ENCODE results near the gene CHD6.

CHD6 gene

DNA sequence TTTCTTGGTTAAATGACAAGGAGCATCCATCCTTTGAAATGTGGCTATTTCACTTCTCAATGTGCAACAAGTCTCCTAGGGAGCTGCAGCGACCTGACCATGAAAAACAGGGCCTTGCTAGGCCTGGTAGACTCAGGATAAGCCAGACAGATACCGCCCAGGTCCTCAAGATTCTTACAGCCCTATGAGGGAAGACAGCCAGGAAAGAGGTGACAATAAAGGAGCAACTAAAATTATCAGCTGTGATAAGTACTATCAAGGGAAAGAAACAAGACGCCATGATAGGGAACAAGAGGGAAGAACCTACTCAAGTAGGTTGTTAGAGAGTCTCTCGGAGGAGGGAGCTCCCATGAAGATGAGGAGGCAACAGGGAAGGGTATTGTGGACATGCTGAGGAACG lies 200.1 kb downstream of the CHD6 start:
- no peak for DNase-seq

DNA sequence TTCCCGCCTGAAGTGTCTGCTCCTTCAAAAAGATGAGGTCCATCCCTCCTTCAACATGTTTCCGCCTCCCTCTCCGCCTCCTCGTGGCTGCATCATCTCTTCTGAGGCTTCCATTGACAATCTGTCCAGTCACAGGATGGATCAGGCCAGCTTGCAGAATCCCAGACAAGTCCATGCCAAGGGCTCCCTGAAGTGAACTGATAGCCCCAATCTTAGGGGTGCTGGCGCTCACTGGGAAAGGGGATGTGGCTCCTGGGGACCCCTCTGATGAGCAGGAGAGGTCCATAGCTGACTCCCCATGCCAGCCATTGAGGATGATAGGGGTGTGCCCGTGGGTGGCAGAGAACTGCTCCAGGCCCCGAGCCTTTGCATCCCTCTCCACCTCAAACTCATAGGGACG lies 203.0 kb downstream of the CHD6 start:
- no peak for DNase-seq

DNA sequence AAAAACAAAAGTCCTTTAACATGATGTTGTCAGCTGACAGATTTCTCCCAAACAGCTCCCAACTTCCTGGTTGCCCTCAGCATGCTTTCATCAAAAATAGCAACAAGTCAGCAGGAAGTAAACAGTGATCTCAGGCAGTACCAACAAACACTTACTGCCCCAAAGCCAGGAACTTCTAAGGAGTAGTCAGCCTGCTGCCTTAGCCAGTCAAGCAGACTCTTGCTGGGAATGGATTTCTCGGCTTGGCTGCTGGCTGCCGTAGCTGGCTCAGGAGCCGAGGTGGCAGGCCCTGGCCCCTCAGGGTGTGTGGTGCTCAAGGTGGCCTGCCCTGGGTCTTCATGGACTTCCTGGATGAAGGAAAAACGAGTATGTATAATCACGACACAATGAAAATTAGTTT lies 205.0 kb downstream of the CHD6 start:
- DNase-seq, result no peak

DNA sequence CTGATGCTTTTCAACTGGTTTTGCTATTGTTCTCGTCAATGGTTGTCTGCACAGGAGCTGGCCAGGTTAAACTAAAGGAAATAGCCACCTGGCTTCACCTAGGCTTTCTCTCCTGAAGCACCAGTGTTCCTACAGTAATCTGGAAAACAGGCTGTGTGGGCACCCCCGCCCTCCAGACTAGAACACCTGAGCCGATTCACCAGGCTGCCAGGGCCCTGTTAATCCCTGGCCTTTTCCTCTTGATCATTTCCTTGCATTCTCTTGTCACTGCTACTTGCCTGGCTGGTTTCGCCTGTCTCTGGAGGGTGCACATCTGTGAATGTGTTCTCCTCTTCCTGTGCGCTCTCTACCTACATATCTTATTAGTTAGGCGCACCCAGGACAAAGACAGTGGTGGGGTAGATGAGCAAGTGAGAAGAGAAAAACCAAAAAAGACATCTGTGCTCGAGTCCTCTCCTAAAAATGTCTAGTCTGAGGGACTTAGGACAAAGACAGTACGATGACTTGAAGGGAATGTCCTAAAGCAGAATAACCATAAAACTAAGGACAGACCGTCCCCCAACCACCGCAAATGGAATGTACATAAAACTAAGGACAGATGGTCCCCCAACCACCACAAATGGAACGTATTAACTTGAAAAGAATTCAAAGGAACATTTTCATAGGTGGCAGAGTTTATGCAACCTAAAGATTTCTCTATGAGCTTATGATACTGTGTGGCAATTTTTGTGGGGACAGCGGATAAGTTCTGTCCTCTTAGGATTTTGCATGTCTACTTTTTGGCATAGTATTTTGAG lies 205.7 kb downstream of the CHD6 start:
- DNase-seq, result no peak

DNA sequence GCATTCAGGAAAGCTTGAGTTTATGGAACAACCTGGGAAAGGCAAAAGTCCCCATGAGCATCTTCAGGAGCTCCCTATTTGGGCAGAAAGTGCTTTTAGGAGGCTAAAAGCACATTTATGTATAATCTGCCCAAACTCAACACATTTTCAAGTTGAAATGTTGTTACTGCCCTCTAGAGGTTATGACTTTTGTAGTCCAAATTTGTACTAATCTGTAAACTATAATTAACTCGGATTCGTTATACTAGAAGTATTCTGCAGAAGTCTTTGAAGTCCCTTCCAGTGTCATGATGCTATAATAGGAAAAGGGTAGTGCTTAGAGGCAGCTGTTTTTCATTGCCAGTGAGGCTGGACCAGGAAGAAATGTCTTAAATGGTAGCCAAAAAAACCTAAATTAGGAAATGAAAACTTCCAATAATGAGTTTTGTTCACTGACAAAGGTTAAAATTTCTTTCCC lies 206.8 kb downstream of the CHD6 start:
- no peak for DNase-seq

DNA sequence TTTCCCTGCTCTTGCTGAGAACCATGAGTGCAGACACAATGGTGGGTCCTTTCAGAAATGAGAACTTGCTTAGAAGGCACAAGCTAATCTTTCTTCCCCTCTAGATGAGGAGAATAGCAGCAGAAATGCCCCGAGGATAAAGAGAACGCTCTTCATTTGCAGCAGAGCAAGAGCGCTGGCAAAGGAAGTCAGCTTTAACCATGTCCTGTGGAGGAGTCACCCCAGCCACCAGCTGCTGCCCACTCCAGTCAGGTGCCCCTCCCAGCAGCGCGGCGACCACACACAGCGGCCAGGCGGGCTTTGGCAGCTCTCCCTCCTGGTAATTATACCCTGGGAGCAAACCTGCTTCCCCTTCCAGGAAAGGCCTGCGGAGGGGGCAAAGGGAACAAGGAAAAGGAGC lies 209.2 kb downstream of the CHD6 start:
- no peak for DNase-seq

DNA sequence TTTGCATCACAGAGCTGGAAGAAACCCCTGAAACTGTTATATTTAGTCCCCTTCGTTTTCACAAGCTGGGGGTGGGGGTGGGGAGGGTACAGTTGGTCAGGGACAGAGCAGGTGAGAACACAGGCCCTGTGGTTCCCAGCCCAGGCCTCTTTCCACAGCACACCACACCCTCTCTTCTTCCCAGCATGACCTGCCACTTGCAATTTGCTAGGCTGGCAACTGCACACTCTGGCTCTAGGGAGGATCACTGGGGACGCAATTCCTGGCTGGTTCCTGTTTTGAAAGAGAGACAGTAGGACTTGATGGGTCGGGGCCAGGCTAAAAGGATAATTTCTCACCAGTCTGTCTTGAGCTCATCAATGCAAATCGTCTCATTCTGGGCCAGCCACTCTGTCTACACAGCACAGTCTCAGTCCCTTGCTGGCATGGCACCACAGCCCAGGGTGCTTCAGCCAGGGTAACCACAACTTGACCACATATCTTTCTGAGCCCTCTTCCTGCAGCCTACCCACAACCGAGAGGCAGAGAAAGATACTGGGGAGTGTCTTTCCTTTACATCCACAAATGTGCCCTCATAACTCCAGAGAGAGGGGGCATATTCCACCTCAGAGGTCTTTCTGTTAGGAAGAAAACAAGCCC lies 209.9 kb downstream of the CHD6 start:
- no peak for DNase-seq

DNA sequence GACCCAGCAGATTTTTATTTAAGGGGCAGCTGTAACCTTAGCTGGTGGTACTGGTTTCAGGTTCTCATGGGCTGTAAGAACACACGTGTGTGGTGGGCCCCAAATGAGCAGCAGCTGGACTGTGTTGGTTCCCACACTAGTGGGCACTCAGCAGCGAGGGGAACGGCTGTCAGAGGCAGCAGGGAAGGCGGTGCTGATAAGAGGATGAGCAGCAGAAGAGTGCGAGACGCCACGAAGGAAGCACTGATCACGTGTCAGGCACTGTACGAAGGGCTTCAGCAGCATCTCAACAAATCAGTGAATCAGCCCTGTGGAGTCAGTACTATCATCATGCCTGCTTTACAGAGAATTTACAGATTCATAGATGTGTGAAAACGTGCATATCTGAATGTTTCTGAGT lies 210.6 kb downstream of the CHD6 start:
- no peak for DNase-seq

DNA sequence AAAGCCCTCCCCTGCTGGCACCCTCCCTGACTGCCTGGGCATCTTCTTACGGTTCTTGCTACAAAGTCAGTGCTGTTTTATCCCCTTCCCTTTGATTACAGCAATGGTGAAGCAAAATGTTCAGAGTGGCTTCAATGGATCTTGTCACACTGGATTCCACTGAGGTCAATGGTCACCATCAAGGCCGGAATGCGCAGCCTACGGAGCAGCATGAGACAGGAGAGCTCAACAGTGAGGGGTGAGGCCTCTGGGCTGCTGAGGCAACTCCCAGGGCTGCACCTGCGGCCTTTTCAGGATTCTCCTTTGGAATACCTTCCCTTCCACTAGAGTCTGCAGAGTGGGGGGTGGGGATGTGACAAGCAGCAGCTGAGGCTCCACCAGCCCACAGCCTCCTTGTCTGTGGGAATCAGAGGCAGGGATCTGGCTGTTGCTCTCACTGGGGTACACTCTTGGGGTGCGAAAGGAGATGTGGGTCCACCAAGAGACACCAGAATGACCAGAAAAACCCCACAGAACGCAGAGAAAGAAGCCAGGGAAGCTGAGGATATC lies 211.2 kb downstream of the CHD6 start:
- no peak for DNase-seq

DNA sequence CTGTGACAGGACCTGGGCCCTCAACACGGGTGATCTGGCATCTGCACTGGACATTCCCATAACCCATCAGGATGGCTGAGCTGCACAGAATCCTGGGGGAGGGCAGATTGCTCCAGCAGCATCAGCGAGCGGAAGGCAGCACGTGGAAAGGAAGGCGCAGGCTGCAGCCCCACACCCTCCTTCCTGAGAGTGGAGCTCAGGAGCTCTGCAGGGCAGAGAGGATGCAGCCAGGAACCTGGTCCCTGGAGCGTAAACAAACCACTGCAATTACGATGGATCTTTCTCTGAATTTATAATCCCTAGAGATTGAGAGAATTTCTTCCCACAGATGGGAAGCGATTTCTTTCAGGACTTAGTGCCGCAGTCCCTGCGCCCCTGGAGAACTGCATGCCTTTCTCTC lies 211.8 kb downstream of the CHD6 start:
- DNase-seq, result no peak

DNA sequence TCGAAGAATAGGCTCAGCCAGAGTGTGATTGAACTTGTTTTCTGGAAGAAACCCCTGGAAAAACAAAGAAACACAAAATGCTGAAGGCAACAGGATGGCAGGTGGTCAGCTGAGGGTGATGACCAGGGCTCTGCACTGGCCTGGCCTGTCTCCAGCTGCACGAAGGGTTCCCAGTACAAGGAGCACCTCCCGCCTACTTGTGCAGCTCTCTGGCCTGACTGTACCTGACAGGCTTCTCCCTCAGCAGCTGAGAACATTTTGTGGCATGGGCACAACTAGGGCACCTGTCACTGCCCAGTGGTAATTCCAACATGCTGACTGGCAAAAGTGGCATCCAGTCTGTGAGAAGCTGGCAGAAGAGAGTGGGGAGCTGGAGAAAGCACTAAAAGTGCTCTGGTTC lies 212.7 kb downstream of the CHD6 start:
- DNase-seq, result no peak

DNA sequence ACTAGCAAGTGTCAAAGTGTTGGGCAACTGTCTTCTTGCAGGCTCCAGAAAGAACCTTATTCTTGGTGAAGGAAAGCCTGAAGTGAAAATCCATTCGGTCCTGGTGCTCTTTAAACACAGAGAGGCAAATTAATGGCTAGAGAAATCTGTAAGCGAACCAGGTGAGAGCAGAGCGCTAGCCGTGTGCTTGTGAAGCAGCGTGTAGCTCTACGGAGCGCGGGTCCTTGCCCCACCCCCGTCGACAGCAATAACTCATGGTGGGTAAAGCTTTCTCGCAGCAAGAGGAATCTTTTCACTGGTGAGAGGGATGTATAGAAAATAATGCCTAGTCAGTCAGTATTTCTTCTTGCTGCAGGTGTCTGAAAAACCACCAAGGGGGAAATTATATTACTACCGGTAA lies 214.6 kb downstream of the CHD6 start:
- DNase-seq, result no peak

DNA sequence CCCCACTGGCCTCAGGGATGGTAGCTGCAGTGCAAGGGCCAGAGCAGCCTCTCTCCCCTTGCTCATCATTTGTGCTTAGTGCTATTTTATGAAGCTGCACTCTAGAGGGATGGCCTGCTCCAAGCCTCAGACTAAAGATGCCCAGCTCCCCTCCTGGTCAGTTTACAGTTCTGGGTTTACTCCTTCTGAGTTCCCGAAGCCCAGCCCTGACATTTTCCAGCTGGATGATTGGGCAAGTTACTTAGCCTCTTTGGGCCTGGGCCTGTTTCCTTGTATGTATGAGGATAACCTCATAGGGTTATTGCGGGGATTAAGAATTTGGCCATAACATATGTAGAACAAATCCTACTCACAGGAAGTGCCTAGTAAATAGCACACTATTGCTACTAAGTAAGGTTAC lies 219.8 kb downstream of the CHD6 start:
- DNase-seq, result no peak

DNA sequence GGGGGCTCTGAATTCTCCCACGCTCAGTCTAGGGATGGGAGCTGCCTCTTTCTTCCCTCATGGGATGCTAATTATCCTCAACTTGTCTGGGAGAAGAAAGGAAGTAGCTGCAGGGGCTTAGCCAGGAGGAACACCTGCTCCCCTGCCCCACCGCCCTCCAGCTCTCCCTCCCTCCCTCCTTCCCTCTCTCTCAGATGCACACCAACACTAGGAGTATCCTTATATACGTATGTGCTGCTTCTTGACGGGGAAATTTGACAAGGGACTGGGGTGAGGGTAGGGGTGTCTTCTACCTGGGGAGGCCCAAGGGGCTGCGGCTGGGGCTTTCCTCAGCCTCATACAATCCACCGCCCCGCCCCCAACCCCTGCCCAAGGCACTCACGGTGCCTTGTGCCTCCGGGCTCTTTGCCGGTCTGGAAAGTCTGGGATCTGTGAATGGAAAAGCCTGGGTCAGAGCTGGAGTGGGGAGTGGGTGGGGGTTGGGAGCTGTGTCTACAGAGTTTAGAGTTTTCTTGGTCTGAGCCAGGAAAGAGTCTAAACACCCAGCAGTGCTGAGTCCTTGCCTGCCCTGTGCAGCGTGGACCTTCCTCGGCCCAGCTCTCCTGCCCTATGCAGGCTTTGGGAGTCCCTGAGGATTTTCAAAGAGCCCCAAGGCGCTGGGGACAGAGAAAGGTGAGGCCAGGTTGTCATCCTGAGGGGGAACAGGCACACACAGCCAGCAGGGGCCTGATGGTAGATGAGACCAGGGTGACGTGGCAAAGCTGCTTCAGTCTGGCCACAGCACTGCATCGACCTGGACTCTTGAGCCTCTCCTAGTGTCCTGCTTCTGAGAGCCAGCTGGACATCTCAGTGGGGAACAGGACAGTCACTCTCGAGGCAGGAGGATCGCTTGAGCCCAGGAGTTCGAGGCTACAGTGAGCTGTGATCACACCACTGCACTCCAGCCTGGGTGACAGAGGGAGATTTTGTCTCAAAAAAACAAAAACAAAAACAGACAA lies 222.2 kb downstream of the CHD6 start:
- no peak for DNase-seq

DNA sequence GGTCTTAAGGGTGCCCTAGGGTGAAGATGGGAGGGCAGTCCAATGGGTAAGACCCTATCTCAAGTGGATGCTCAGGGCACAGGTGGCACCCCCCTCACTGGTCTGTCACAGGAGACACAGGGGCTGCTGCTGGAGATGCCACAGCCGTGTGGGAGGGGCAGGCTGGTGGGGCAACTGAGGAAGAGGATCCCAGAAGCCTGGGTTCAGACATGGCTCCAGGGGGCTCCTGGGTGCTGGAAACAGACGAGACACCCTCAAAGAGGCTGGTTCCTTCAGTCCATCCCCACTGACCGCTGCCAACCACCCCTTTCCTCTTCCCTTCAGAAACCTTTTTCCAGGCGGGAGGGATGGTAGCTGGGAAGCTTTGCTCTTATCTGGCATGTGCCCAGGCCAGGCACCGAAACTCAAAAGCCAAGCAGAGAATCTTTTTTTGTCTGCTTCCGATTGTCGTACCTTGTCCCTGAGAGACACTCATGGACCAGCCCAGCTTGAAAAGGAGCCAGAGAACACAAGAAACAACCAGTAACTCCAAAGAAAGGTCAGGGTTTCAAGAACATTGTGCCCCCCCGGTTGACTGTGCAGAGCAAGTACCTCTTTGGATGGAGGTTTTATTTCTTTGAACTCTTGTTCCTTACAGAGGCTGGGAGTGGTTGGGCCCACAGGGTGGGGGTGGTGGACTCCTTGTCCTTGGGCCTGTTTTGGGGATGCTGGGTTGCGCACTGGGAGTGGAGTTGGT lies 223.1 kb downstream of the CHD6 start:
- DNase-seq, result no peak

DNA sequence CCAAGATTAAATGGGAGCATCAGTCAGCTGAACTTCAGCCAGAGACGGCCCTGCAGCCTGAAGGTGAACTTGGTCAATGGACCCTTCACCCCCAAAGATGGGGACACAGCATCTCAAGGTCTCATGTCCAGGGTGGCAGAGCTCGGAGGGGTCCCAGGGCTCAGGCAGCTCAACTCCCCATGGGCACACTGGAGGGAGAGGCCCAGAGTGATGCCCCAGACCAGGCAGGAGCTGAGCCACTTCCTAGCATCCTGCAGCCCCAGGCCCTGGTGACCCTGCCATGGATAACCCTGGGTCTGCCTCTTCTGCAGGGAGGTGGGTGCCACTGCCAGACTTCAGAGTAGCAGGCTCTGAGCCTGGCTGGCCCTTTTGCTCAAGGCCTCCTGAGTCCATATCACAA lies 224.1 kb downstream of the CHD6 start:
- DNase-seq, result no peak

DNA sequence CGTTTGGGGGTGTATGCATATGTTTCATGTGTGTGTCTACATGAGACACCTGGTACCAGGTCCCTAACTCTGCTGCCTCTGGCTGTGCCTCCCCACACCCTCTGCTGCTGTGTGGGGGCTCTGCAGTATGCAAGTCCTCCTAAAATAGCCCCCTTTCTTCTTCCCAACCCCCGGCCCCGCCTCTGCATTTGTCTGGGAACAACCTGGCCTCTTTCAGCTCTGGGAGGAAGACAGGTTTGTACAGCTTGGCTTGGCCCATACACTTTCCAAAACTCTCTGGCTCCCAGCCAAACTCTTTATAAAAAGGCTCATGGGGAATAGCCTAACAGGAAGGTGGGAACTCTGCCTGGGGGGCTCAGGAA lies 224.5 kb downstream of the CHD6 start:
- DNase-seq, result no peak

DNA sequence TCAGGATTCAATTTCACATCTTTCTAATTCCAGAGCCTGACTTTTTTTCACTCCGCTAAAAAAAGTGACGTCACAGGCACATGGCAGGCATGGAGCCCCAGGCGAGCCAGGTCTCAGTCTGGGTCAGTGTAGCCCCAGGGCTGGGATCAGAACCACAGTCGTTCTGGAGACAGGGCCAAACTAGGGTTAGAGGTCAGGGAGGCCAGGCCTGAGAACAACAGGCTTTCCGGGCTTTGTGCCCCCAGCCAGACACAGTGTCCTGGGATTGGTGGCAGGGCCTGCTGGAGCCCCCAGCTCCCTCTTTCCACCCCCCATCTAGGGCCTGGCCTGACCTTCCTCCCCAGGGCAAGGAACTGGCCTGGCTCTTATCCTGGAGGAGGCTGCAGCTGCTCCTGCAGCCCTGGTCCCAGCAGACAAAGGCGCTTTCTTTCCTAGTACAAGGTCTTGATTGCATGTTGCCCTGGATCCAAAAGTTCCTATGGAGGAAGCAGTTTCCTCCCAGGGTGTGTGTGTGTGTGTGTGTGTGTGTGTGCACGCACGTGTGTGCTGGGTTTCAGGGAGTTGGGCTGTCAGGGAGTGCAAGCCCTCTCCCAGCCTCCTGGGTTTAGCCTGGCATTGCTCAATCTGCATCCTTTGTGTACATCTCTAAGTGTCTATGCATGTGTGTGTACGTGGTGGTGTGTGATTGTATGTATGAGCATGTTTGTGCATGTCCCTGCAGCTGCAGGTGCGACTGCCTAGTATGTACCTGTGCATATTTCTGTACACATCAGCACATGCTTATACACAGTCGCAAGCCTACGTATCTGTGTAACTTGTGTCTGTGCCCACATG lies 225.1 kb downstream of the CHD6 start:
- DNase-seq, result no peak

DNA sequence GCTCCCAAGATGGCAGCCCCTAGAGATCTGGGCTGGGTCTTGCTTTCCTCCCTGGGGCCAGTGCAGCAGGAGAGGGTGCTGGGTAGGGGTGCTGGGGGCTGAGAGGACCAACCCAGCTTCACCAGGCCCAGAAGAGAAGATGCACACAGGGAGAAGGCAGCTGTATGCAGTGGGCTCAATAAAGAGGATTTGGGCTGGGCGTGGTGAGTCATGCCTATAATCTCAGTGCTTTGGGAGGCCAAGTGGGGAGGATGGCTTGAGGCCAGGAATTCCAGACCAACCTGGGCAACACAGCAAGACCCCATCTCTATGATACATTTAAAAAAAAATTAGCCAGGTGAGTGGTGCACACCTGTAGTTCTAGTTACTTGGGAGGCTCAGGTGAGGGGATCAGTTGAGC lies 225.9 kb downstream of the CHD6 start:
- DNase-seq, result no peak

DNA sequence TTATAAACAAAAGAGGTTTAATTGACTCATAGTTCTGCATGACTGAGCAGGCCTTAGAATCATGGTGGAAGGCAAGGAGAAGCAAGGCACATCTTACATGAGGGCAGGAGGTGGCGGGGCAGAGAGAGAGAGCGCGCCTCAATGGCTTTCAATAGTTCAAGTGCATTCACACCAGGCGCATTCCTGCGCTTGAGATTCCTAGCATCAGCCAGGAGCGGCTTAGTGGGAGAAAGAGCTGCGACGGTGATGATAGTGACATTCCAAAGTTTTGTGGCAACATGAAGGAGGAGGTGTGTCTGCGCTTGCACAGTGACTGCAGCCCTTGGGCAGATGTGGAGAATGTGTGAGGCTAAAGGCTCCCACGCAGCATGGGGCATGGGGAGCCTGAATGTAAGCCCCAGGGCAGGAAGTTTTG lies 226.6 kb downstream of the CHD6 start:
- DNase-seq, result no peak

DNA sequence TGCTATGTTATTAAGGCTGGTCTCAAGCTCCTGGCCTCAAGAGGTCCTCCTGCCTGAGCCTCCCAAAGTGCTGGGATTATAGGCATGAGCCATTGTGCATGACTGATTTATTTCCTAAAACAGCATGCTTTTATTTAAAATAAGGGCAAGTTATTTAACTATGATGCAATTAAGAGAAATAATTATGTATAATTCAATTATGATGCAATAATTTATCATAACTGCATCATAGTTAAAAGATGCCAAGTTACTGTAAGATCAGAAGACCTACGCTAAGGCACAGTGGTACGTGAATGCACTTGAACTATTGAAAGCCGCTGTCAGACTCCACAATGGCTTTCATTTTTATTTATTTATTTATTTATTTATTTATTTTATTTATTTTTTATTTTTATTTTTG lies 227.3 kb downstream of the CHD6 start:
- DNase-seq, result no peak

DNA sequence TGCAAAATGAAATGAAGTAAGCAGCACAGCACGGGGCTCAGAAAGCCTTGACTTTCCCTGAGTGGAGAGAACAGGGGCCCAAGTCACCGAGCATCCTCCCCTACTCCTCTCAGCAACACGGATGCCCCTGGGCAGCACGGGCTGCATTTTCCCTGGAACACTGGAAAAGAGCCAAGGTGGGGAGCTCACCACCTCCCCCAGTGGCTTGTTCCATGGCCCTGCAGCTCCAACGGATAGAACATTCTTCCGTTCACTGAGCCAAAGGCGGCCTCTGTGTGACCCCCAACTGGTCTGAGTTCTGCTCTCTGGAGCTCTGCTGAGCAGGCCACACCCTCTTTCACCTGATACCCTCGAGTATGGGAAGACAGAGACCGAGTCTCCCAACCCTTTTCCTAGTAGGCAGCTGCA lies 230.7 kb downstream of the CHD6 start:
- DNase-seq, result no peak

Measured in activated CD4-positive, CD25-positive, alpha-beta regulatory T cell treated with anti-CD3 and anti-CD28 coated beads, Interleukin-2, amount 50 U/mL, for 72 hours (primary cell).